GM12878 (cell line): ENCODE data around the gene DEPDC1B. TPM values are rescaled to one million over a fixed set of nuclear protein-coding genes. Genes with fewer than 3 reads are reported as not detected.

Source experiments
- CBX3 ChIP-seq: fragments of 200-600 bp; sonication (generic); IDR thresholded peaks from 2 replicates; pipeline ENCODE4 v1.6.1; 2016; ENCODE audit warnings: low read depth, borderline replicate concordance
- CBX5 ChIP-seq: sonication (generic); IDR thresholded peaks from 2 replicates; pipeline ENCODE4 v1.6.1; 2016; ENCODE audit warnings: low read depth, moderate library complexity, mild to moderate bottlenecking, inconsistent platforms
- EED ChIP-seq: sonication (generic); IDR thresholded peaks from 2 replicates; pipeline ENCODE4 v1.6.1; 2016; ENCODE audit warnings: antibody characterized with exemption, low read depth
- RAD21 ChIP-seq: IDR thresholded peaks from 2 replicates; pipeline ENCODE4 v1.6.1; 2011; ENCODE audit warnings: mild to moderate bottlenecking, low read depth, low read length, moderate library complexity; ENCODE audit not compliant: insufficient read depth
- RELA ChIP-seq: fragments of 450-650 bp; IDR thresholded peaks from 2 replicates; pipeline ENCODE4 v1.8.0; 2014; ENCODE audit warnings: borderline replicate concordance; ENCODE audit not compliant: partially characterized antibody
- TCF7 ChIP-seq: IDR thresholded peaks from 2 replicates; pipeline ENCODE4 v1.6.1; 2014; ENCODE audit warnings: antibody characterized with exemption, borderline replicate concordance
- ZBED1 ChIP-seq: IDR thresholded peaks from 2 replicates; pipeline ENCODE4 v1.6.1; 2016; ENCODE audit warnings: borderline replicate concordance
- polyA plus RNA-seq, 11 experiments: library from polyadenylated mRNA; depleted of rRNA in 4 of 11; unstranded in 6 of 11; stranded (reverse) in 5 of 11; fragments of >200 nt; fragmentation: Nextera tagmentation in 4 of 11; fragmentation: Illumina TruSeq in 1 of 11; extraction: Ambion mirVana in 4 of 11; extraction: Trizol in 1 of 11; gene quantifications; 1 replicate in 1 of 11; 2 replicates in 10 of 11; pipeline versions ENCODE4 v1.2.1 to v1.2.3, GENCODE V29; 2011 to 2016; ENCODE audit warnings: inconsistent platforms in 2 of 11, missing spikeins in 2 of 11, low read depth in 1 of 11
- total RNA-seq, 4 experiments: library from RNA; depleted of rRNA in 3 of 4; stranded (reverse); fragments of >200 nt in 3 of 4; fragmentation: Illumina TruSeq in 1 of 4; extraction: Trizol in 1 of 4; gene quantifications; 2 replicates each; pipeline versions ENCODE4 v1.2.1 to v1.2.3, GENCODE V29; 2013 to 2021
- TF ChIP-seq, protein P1 (sequence below): fragments of 450-650 bp; IDR thresholded peaks from 2 replicates; pipeline ENCODE4 v1.6.1; 2018; ENCODE audit warnings: mild to moderate bottlenecking, low read depth, moderate library complexity; ENCODE audit not compliant: partially characterized antibody
- TF ChIP-seq, protein P2 (sequence below): fragments of 150-350 bp; IDR thresholded peaks from 2 replicates; pipeline ENCODE4 v1.6.1; 2016; ENCODE audit warnings: low read depth, low read length

The DEPDC1B gene
- total and polyA plus RNA-seq, 10 of the 15 experiments (the other 5 are each of a cell fraction or from before 2014, with no cell fraction given): 29.7 to 56.5 (median 35.5) TPM

DNA sequence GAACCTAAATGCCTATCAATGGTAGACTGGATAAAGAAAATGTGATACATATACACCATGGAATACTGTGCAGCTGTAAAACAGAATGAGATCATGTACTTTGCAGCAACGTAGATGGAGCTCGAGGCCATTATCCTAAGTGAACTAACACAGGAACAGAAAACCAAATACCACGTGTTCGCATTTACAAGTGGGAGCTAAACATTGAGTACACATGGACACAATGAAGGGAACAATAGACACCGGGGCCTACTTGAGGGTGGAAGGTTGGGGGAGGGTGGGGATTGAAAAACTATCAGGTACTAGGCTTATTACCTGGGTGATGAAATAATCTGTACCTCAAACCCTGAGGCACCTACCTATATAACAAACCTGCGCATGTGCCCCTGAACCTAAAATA, 22.4 kb upstream of the DEPDC1B start (continued):
- TF ChIP-seq, protein P1, sequence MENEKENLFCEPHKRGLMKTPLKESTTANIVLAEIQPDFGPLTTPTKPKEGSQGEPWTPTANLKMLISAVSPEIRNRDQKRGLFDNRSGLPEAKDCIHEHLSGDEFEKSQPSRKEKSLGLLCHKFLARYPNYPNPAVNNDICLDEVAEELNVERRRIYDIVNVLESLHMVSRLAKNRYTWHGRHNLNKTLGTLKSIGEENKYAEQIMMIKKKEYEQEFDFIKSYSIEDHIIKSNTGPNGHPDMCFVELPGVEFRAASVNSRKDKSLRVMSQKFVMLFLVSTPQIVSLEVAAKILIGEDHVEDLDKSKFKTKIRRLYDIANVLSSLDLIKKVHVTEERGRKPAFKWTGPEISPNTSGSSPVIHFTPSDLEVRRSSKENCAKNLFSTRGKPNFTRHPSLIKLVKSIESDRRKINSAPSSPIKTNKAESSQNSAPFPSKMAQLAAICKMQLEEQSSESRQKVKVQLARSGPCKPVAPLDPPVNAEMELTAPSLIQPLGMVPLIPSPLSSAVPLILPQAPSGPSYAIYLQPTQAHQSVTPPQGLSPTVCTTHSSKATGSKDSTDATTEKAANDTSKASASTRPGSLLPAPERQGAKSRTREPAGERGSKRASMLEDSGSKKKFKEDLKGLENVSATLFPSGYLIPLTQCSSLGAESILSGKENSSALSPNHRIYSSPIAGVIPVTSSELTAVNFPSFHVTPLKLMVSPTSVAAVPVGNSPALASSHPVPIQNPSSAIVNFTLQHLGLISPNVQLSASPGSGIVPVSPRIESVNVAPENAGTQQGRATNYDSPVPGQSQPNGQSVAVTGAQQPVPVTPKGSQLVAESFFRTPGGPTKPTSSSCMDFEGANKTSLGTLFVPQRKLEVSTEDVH: no peak
- TF ChIP-seq TCF7 (no peak), RELA (no peak), CBX3 (no peak), CBX5 (no peak), RAD21 (no peak), ZBED1 (no peak), EED (no peak)
- TF ChIP-seq, protein P2, sequence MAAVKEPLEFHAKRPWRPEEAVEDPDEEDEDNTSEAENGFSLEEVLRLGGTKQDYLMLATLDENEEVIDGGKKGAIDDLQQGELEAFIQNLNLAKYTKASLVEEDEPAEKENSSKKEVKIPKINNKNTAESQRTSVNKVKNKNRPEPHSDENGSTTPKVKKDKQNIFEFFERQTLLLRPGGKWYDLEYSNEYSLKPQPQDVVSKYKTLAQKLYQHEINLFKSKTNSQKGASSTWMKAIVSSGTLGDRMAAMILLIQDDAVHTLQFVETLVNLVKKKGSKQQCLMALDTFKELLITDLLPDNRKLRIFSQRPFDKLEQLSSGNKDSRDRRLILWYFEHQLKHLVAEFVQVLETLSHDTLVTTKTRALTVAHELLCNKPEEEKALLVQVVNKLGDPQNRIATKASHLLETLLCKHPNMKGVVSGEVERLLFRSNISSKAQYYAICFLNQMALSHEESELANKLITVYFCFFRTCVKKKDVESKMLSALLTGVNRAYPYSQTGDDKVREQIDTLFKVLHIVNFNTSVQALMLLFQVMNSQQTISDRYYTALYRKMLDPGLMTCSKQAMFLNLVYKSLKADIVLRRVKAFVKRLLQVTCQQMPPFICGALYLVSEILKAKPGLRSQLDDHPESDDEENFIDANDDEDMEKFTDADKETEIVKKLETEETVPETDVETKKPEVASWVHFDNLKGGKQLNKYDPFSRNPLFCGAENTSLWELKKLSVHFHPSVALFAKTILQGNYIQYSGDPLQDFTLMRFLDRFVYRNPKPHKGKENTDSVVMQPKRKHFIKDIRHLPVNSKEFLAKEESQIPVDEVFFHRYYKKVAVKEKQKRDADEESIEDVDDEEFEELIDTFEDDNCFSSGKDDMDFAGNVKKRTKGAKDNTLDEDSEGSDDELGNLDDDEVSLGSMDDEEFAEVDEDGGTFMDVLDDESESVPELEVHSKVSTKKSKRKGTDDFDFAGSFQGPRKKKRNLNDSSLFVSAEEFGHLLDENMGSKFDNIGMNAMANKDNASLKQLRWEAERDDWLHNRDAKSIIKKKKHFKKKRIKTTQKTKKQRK: no peak
